Duodenal mucosa (tissue), 2 donors: ENCODE data around the gene PJA2.

Experiments used
- H3K27ac ChIP-seq: one replicate; pipeline ENCODE4 v1.7.0; 2013; ENCODE audit warnings: low read depth, low read length
- H3K27me3 ChIP-seq, 2 donors: one replicate each; pipeline ENCODE4 v1.7.0; 2013; ENCODE audit warnings: low read length in 2 of 2, control low read depth in 1 of 2; ENCODE audit not compliant: insufficient read depth in 2 of 2, control insufficient read depth in 1 of 2
- H3K36me3 ChIP-seq, 2 donors: one replicate each; pipeline ENCODE4 v1.7.0; 2013; ENCODE audit warnings: low read length in 2 of 2, control low read depth in 1 of 2; ENCODE audit not compliant: insufficient read depth in 2 of 2, control insufficient read depth in 1 of 2
- H3K4me1 ChIP-seq, 2 donors: one replicate each; pipeline ENCODE4 v1.7.0; 2013; ENCODE audit warnings: low read length in 2 of 2, control low read depth in 1 of 2; ENCODE audit not compliant: insufficient read depth in 2 of 2, control insufficient read depth in 1 of 2
- H3K4me3 ChIP-seq, 2 donors: one replicate each; pipeline ENCODE4 v1.7.0; 2013; ENCODE audit warnings: low read length in 2 of 2, low read depth in 1 of 2
- H3K9ac ChIP-seq, 2 donors: one replicate each; pipeline ENCODE4 v1.7.0; 2013; ENCODE audit warnings: low read length in 2 of 2, low read depth in 1 of 2
- H3K9me3 ChIP-seq, 2 donors: one replicate each; pipeline ENCODE4 v1.7.0; 2013; ENCODE audit warnings: low read length in 2 of 2, control low read depth in 1 of 2; ENCODE audit not compliant: control insufficient read depth in 1 of 2

PJA2 gene

DNA sequence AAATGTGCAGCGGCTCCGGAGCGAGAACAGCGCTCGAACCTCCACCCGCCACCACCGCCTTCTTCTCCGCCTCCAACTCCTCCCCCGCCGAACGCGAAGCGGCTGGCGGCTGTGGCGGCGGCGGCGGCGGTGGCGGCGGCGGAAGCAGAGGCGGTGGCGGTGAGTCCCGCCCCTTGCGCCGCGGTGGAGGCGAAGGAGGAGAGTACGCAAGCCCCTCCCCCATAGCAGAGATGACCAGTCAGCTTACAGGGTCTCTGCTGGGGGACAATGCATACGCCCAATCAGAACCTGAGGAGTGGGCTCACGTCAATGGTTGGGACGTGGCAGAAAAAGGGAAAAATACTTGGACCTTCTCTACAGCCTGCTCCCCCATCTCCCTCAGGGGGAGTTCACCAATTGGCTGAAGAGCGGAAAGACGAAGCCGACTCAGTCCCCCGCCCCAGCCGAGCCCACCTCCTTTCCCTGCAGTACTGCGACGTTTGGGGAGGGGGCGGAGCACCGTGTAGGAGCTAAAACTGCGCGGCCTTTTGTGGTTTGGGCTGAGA is at the start of gene PJA2:
TSS of gene PJA2 (minus strand) at position 131 of the 545 bp plus-strand sequence. CDS start 26,541 bp downstream, outside the sequence.
- Histone ChIP-seq H3K4me1 (peaks cover 21 to 33% of the 10 kb centered on the region in 2 donors), H3K27ac (peak within 1 kb of the TSS; percentile 99)

GRCh38 chr5:109455598-109456096 is 45.9 kb upstream of the PJA2 start:
- H3K4me1 ChIP-seq = peaks cover 2 to 6% of the 10 kb centered on the region in 2 donors
- no peak overlapping the region for H3K27ac ChIP-seq
- H3K27me3 ChIP-seq = no peaks in the 10 kb centered on the region
- no peak overlapping the region for H3K9ac ChIP-seq
- H3K4me3 ChIP-seq = no peak overlapping the region
- H3K36me3 ChIP-seq = no peaks in the 10 kb centered on the region
- H3K9me3 ChIP-seq = no peaks in the 10 kb centered on the region

More for the DNA sequence above, at the start of gene PJA2:
- H3K9me3 ChIP-seq = no peaks in the 10 kb centered on the region
- H3K4me3 ChIP-seq = peak within 1 kb of the TSS; percentile 84 to 100
- H3K9ac ChIP-seq = peak within 1 kb of the TSS; percentile 88 to 98
- no peaks in the 10 kb centered on the region for H3K36me3 ChIP-seq
- no peaks in the 10 kb centered on the region for H3K27me3 ChIP-seq

DNA sequence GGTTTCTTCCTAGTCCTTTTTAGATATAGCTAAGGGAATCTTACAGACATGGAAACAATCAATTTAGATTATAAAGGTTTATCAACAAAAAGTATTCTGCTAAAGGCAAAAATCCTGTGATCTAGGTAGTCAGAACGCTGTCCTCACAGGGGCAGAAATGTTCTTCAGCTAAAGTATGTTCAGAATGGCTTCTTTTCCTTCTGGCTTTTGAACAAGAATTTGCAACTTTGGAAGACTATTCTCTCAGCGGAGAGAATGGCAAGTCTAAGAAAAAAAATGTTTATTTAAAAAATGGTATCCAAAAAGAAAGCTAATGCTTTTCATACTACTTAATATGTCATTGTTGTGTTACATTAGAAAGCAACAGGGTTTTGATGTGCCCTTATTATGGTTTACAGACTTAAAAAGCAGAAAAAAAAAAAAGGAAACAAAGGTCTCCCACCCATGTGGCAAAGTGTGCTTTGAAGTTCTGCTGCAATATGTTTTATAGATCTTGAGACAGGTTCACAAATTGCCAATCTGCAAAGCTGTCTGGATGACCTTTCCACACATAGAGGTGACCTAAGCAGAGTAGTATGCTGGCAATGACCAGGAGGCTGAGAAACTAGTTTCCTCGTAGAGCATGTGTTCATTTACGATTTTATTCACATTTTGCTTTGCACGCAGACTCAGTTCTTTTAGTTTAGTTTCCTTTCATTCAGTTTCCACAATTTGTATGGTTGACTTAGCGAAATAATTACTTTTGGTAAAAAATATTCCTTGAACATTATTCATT is 45.1 kb upstream of the PJA2 start:
- no peak overlapping the region for H3K9ac ChIP-seq
- no peak overlapping the region for H3K27ac ChIP-seq
- no peaks in the 10 kb centered on the region for H3K27me3 ChIP-seq
- peaks cover 4 to 8% of the 10 kb centered on the region in 2 donors for H3K4me1 ChIP-seq
- no peak overlapping the region for H3K4me3 ChIP-seq
- no peaks in the 10 kb centered on the region for H3K9me3 ChIP-seq
- H3K36me3 ChIP-seq = no peaks in the 10 kb centered on the region

- H3K27ac ChIP-seq = no peak overlapping the region
- no peak overlapping the region for H3K4me3 ChIP-seq
- no peaks in the 10 kb centered on the region for H3K36me3 ChIP-seq
- no peaks in the 10 kb centered on the region for H3K9me3 ChIP-seq
- no peak overlapping the region for H3K9ac ChIP-seq
- H3K4me1 ChIP-seq = peaks cover 4 to 8% of the 10 kb centered on the region in 2 donors
- no peaks in the 10 kb centered on the region for H3K27me3 ChIP-seq
These were observed 43.5 kb upstream of the PJA2 start for GRCh38 chr5:109453251-109453650.

DNA sequence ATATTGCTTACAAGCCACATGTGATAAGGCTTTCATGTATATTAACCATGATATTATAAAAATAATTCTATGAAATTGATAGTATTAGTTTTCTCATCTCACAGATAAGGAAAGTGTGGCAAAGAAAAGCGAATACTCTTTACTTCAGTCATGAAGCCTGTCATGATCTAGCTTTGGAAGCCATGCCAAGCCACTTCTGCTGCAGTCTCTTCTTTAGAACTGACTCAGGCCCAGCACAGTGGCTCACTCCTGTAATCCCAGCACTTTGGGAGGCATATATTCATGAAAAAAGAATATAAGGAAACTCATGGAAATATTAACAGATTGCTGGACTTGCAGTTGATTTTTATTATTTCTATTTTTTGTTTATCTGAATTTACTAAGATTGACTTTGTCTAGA is 42.9 kb upstream of the PJA2 start:
- H3K27me3 ChIP-seq = no peaks in the 10 kb centered on the region
- H3K9ac ChIP-seq = no peak overlapping the region
- peaks cover 4 to 8% of the 10 kb centered on the region in 2 donors for H3K4me1 ChIP-seq
- no peak overlapping the region for H3K27ac ChIP-seq
- no peaks in the 10 kb centered on the region for H3K36me3 ChIP-seq
- H3K9me3 ChIP-seq = no peaks in the 10 kb centered on the region
- H3K4me3 ChIP-seq = no peak overlapping the region

- no peak overlapping the region for H3K4me3 ChIP-seq
- no peak overlapping the region for H3K27ac ChIP-seq
- no peaks in the 10 kb centered on the region for H3K27me3 ChIP-seq
- H3K36me3 ChIP-seq = no peaks in the 10 kb centered on the region
- H3K9ac ChIP-seq = no peak overlapping the region
- no peaks in the 10 kb centered on the region for H3K9me3 ChIP-seq
- H3K4me1 ChIP-seq = peaks cover 4 to 8% of the 10 kb centered on the region in 2 donors
These were observed 41.4 kb upstream of the PJA2 start for GRCh38 chr5:109451146-109451545.

GRCh38 chr5:109450129-109450877 is 40.5 kb upstream of the PJA2 start:
- H3K9ac ChIP-seq = no peak overlapping the region
- H3K9me3 ChIP-seq = no peaks in the 10 kb centered on the region
- no peak overlapping the region for H3K4me3 ChIP-seq
- no peak overlapping the region for H3K27ac ChIP-seq
- H3K4me1 ChIP-seq = peaks cover 4 to 8% of the 10 kb centered on the region in 2 donors
- no peaks in the 10 kb centered on the region for H3K36me3 ChIP-seq
- no peaks in the 10 kb centered on the region for H3K27me3 ChIP-seq

- no peaks in the 10 kb centered on the region for H3K9me3 ChIP-seq
- H3K36me3 ChIP-seq = no peaks in the 10 kb centered on the region
- H3K4me3 ChIP-seq = no peak overlapping the region
- no peaks in the 10 kb centered on the region for H3K27me3 ChIP-seq
- H3K9ac ChIP-seq = no peak overlapping the region
- no peak overlapping the region for H3K27ac ChIP-seq
- H3K4me1 ChIP-seq = peaks cover 4 to 8% of the 10 kb centered on the region in 2 donors
These were observed 39.1 kb upstream of the PJA2 start for GRCh38 chr5:109448838-109449237.

DNA sequence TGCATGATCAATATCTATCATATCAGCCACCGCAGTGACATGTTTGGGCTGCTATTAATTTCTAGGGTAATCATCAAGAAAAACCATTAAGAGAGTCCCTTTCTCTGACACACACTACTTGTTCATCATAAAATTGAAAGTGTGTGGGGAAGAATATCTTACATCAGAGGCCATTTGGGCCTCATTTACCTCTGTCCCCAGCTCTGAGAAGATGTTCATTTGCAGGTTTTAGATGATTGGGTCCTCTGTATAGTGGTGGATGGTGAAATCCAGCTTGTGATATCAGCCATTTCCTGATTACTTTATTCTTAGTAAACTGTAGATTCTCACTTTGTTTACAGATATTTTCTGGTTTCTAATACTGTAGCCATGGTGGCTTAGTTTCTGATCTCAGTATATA is 29.8 kb upstream of the PJA2 start:
- Histone ChIP-seq H3K27ac (no peak overlapping the region), H3K27me3 (no peaks in the 10 kb centered on the region), H3K4me3 (no peak overlapping the region), H3K9ac (no peak overlapping the region), H3K4me1 (no peaks in the 10 kb centered on the region), H3K36me3 (no peaks in the 10 kb centered on the region), H3K9me3 (no peaks in the 10 kb centered on the region)

DNA sequence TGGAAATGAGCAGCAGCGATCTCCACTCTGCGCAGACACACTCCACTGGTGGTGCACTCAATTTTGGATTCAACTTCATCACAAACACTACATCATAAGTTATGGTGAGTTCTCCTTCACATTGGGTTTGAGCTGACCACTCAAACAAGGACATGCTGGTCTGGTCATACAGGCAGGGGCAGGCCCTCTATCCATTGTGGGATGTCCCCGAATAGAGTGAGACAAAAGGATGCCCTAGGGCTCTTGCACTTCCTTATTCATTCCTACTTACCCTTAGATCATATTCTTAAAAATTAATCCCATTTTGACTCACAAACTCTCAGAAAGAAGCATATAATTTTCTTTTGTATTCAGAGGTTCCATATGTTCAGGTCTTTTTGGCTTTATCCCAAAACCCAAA is 16.3 kb upstream of the PJA2 start:
- no peaks in the 10 kb centered on the region for H3K4me1 ChIP-seq
- H3K9ac ChIP-seq = no peak overlapping the region
- no peaks in the 10 kb centered on the region for H3K36me3 ChIP-seq
- no peaks in the 10 kb centered on the region for H3K9me3 ChIP-seq
- no peak overlapping the region for H3K27ac ChIP-seq
- H3K27me3 ChIP-seq = no peaks in the 10 kb centered on the region
- no peak overlapping the region for H3K4me3 ChIP-seq
